Measurements from ENCODE around the gene SV2A.
"Not testable (repeated sequence)": the region's sequence is repeated elsewhere in the genome, so short reads cannot be mapped to it uniquely, and the experiment has no call there.

Gene SV2A

GRCh38 chr1:149887196-149887455 lies 30.5 kb downstream of the SV2A start:
- intact Hi-C loops (cut with micrococcal nuclease); H3K27ac Mint-ChIP-seq; H3K4me3 Mint-ChIP-seq; H3K36me3 Mint-ChIP-seq (ENCODE audit: low read depth); H3K27me3 Mint-ChIP-seq; H3K9me3 Mint-ChIP-seq: not testable (repeated sequence)
- H3K4me1 Mint-ChIP-seq (ENCODE audit: low read depth): peaks cover 16% of the 10 kb centered on the region

GRCh38 chr1:149886396-149887195 lies 31.0 kb downstream of the SV2A start:
- Mint-ChIP-seq H3K27ac (no peak overlapping the region), H3K36me3 (ENCODE audit: low read depth) (no peaks in the 10 kb centered on the region), H3K4me3 (no peak overlapping the region), H3K27me3 (no peaks in the 10 kb centered on the region), H3K9me3 (no peaks in the 10 kb centered on the region), H3K4me1 (ENCODE audit: low read depth) (peaks cover 13% of the 10 kb centered on the region)
- intact Hi-C loops (cut with micrococcal nuclease): no loop called here

DNA sequence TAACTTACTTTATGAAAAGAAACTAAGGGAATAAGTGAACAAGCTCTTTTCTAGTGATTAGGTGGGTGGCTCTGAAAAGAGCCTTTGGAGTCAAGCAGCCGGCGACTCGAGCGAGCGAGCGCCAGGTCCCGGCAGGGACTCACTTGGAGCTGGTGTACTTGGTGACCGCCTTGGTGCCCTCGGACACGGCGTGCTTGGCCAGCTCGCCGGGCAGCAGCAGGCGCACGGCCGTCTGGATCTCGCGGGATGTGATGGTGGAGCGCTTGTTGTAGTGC lies 31.6 kb downstream of the SV2A start:
- H3K4me3 Mint-ChIP-seq; H3K9me3 Mint-ChIP-seq; H3K4me1 Mint-ChIP-seq (ENCODE audit: low read depth); H3K27ac Mint-ChIP-seq; H3K27me3 Mint-ChIP-seq; intact Hi-C loops (cut with micrococcal nuclease); H3K36me3 Mint-ChIP-seq (ENCODE audit: low read depth): not testable (repeated sequence)

GRCh38 chr1:149885339-149886120 lies 32.1 kb downstream of the SV2A start:
- Mint-ChIP-seq H3K9me3 (no peaks in the 10 kb centered on the region), H3K27ac (no peak overlapping the region), H3K4me1 (ENCODE audit: low read depth) (peaks cover 6% of the 10 kb centered on the region), H3K4me3 (no peak overlapping the region), H3K36me3 (ENCODE audit: low read depth) (no peaks in the 10 kb centered on the region), H3K27me3 (no peaks in the 10 kb centered on the region)
- intact Hi-C loops (cut with micrococcal nuclease): no loop called here

DNA sequence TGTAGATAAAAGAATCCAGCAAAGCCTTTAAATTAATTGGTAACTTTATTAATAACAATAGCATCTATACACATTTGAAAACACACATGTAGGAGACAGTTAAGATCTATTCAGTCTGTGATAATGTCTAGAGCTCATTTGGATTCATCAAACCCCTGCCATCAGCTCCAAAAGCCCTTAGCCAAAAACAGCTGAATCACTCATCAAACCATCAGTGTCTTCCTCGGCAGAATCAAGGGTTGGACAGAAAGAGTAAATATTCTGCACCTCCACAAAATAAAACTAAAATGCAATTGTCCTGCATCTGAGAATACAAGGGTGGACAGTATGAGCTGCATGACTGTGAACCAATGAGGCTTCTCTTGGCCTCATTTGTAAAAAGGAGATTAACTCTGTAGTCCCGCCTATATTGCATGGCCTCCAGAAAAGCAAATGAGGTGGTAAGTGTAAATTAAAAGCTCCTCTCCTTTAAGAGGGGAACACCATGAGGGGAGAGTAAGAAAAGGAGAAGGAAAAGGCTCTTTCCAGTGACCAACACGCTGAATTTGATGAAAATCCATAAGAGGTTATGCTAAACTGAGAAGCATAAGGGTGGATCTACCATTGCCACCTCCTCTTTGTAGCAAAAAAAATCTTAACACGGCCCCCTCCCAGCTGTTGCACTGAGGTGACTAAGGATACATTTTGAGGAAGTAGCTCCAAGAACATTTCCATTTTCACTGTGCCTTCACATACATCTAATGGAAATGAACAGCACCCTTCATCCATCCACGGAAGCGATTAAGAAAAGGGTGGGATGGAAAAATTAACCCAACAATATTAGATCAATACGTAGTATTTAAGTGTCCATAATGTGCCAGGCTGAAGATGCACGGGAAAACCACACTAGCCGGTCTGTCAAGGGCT lies 33.0 kb downstream of the SV2A start:
- Mint-ChIP-seq H3K4me1 (ENCODE audit: low read depth) (peaks cover 6% of the 10 kb centered on the region), H3K9me3 (no peaks in the 10 kb centered on the region), H3K36me3 (ENCODE audit: low read depth) (no peaks in the 10 kb centered on the region), H3K27me3 (no peaks in the 10 kb centered on the region), H3K4me3 (no peak overlapping the region), H3K27ac (no peak overlapping the region)
- intact Hi-C loops (cut with micrococcal nuclease): no loop called here

- Mint-ChIP-seq H3K27ac (no peak overlapping the region), H3K27me3 (no peaks in the 10 kb centered on the region), H3K9me3 (no peaks in the 10 kb centered on the region), H3K4me1 (ENCODE audit: low read depth) (peaks cover 6% of the 10 kb centered on the region), H3K4me3 (no peak overlapping the region), H3K36me3 (ENCODE audit: low read depth) (no peaks in the 10 kb centered on the region)
- intact Hi-C loops (cut with micrococcal nuclease): no loop called here
Measured at GRCh38 chr1:149883598-149884247, 33.9 kb downstream of the SV2A start.

- Mint-ChIP-seq H3K27me3 (no peaks in the 10 kb centered on the region), H3K9me3 (no peaks in the 10 kb centered on the region), H3K4me1 (ENCODE audit: low read depth) (peaks cover 6% of the 10 kb centered on the region), H3K4me3 (no peak overlapping the region), H3K27ac (no peak overlapping the region), H3K36me3 (ENCODE audit: low read depth) (no peaks in the 10 kb centered on the region)
- intact Hi-C loops (cut with micrococcal nuclease): no loop called here
Measured at GRCh38 chr1:149881876-149882275, 35.8 kb downstream of the SV2A start.

GRCh38 chr1:149879556-149879955 lies 38.1 kb downstream of the SV2A start:
- H3K9me3 Mint-ChIP-seq: no peaks in the 10 kb centered on the region
- peaks cover 6% of the 10 kb centered on the region for H3K4me1 Mint-ChIP-seq (ENCODE audit: low read depth)
- H3K27me3 Mint-ChIP-seq: no peaks in the 10 kb centered on the region

GRCh38 chr1:149877211-149877946 lies 40.3 kb downstream of the SV2A start:
- H3K4me3 Mint-ChIP-seq: no peak overlapping the region
- intact Hi-C loops (cut with micrococcal nuclease): no loop called here
- no peaks in the 10 kb centered on the region for H3K27me3 Mint-ChIP-seq
- no peaks in the 10 kb centered on the region for H3K4me1 Mint-ChIP-seq (ENCODE audit: low read depth)
- H3K27ac Mint-ChIP-seq: no peak overlapping the region
- no peaks in the 10 kb centered on the region for H3K36me3 Mint-ChIP-seq (ENCODE audit: low read depth)
- no peaks in the 10 kb centered on the region for H3K9me3 Mint-ChIP-seq

More at GRCh38 chr1:149879556-149879955, 38.1 kb downstream of the SV2A start:
- intact Hi-C loops (cut with micrococcal nuclease): no loop called here
- Mint-ChIP-seq H3K4me3 (no peak overlapping the region), H3K36me3 (ENCODE audit: low read depth) (no peaks in the 10 kb centered on the region), H3K27ac (no peak overlapping the region)

DNA sequence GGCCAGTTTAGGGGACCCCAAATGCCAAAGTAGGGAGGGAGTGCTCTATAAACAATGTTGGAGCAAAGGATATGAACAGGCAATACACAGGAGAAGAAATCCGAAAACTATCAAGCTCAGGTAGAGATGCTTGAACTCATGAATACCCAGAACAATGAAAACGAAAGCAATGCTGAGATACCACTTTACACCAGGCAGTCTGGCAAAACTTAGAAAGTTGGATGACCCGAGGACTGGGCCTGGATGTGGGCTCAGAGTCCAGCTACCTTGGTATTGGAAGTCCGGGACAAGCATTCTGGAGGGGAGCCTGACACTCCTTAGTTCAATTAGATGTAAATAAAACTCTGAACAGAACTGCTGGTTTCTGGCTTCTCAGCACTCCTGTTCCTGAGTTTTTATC lies 44.6 kb downstream of the SV2A start:
- H3K27me3 Mint-ChIP-seq; H3K4me3 Mint-ChIP-seq; H3K9me3 Mint-ChIP-seq; H3K36me3 Mint-ChIP-seq (ENCODE audit: low read depth); intact Hi-C loops (cut with micrococcal nuclease); H3K27ac Mint-ChIP-seq; H3K4me1 Mint-ChIP-seq (ENCODE audit: low read depth): not testable (repeated sequence)

- H3K9me3 Mint-ChIP-seq; H3K4me1 Mint-ChIP-seq (ENCODE audit: low read depth); H3K27ac Mint-ChIP-seq; H3K4me3 Mint-ChIP-seq; intact Hi-C loops (cut with micrococcal nuclease); H3K27me3 Mint-ChIP-seq; H3K36me3 Mint-ChIP-seq (ENCODE audit: low read depth): not testable (repeated sequence)
Measured at GRCh38 chr1:149866887-149867286, 50.8 kb downstream of the SV2A start.

DNA sequence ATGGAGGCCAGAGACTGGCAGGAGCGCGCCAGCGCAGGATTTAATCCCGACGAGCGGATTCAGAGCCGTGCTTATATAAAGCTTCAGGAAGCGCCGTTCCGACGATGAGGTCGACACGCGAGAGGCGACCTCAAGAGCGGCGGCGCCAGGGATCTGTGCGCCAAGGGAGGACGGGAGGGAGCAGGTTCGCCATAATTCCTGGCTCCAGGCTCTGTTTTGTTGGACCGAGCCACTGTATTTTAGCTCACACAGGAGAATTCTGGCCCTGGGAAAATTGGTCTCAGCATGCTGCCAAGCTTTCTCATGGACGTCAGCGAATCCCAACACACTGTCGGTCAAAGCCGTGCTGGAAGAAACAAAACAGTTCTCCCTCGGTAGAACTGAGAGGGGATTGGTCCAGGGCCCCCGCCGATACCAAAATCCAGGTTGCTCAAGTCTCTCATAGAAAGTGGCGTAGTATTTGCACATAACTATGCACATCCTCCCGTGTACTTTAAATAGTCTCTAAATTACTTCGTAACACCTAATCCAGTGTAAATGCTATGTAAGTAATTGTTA lies 56.1 kb downstream of the SV2A start:
- H3K4me1 Mint-ChIP-seq (ENCODE audit: low read depth); H3K9me3 Mint-ChIP-seq; H3K36me3 Mint-ChIP-seq (ENCODE audit: low read depth); H3K27me3 Mint-ChIP-seq; intact Hi-C loops (cut with micrococcal nuclease); H3K27ac Mint-ChIP-seq; H3K4me3 Mint-ChIP-seq: not testable (repeated sequence)

- H3K27me3 Mint-ChIP-seq; H3K4me3 Mint-ChIP-seq; H3K4me1 Mint-ChIP-seq (ENCODE audit: low read depth); H3K36me3 Mint-ChIP-seq (ENCODE audit: low read depth); H3K9me3 Mint-ChIP-seq; H3K27ac Mint-ChIP-seq; intact Hi-C loops (cut with micrococcal nuclease): not testable (repeated sequence)
Measured at GRCh38 chr1:149860684-149861496, 56.8 kb downstream of the SV2A start.

All from dendritic cell treated with granulocyte-macrophage colony-stimulating factor and Interleukin-4, amounts not matched to agents 40 ng/mL and 50 ng/mL, for 4 days (primary cell).